ENCODE results near the gene HSD17B3.
"Not testable (repeated sequence)": the region's sequence is repeated elsewhere in the genome, so short reads cannot be mapped to it uniquely, and the experiment has no call there.

Gene HSD17B3

DNA sequence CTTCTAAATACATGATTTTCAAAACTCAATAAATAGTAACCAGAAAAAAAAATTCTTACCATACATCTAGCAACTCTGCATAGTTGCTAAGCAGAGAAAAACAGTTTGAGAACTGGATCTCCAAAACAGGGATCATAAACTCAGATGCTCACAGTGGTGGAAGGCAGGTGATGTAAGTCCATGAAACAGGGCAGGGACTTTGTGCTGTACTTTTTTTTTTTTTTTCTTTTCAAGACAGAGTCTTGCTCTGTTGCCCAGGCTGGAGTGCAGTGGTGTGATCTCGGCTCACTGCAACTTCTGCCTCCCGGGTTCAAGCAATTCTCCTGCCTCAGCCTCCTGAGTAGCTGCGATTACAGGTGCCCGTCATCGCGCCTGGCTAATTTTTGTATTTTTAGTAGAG, 5.0 kb upstream of the HSD17B3 start:
- not testable (repeated sequence) for DNase-seq (ENCODE audit: low read depth in 2 of 2)

GRCh38 chr9:96305171-96305570, 3.2 kb upstream of the HSD17B3 start:
- DNase-seq (ENCODE audit: low read depth in 2 of 2), result no peak

DNA sequence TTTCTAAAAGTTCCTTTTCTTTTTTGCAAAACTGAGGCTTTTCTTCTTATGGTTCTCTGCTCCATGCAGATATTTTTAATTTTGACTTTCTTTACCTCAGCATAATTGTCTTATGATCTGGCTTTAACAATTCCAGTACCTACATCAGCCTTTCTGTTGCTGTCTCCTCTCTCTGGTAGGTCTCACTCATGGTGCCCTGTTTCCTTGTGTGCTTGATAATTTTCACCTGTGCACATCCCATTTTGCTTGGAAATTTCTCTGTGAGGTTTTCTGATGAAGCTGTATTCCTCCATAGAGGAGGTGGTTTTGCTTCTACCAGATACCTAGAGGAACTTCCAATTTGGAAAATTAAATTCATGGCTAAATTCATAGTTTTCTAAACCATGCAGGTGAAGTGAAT, 2.3 kb upstream of the HSD17B3 start:
- no peak for DNase-seq (ENCODE audit: low read depth in 2 of 2)

GRCh38 chr9:96299823-96300222, 2.2 kb downstream of the HSD17B3 start:
- DNase-seq (ENCODE audit: low read depth in 2 of 2), result no peak

DNA sequence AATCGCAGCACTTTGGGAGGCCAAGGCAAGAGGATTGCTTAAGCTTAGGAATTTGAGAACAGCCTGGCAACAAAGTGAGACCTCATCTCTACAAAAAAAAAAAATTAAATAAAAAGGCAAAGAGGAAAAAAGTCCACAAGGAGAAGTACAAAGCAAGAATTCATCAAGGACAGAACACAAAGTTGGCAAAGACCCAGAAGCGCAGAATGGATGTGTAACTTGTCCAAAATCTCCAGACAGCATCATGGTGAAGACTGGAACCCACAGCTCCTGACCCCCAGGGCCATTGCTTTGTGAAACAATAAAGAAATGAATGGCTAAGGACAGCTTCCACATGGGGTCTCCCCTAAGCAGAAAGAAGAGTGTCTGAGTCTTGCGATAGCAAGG, 7.8 kb downstream of the HSD17B3 start:
- no peak for DNase-seq (ENCODE audit: low read depth in 2 of 2)

DNA sequence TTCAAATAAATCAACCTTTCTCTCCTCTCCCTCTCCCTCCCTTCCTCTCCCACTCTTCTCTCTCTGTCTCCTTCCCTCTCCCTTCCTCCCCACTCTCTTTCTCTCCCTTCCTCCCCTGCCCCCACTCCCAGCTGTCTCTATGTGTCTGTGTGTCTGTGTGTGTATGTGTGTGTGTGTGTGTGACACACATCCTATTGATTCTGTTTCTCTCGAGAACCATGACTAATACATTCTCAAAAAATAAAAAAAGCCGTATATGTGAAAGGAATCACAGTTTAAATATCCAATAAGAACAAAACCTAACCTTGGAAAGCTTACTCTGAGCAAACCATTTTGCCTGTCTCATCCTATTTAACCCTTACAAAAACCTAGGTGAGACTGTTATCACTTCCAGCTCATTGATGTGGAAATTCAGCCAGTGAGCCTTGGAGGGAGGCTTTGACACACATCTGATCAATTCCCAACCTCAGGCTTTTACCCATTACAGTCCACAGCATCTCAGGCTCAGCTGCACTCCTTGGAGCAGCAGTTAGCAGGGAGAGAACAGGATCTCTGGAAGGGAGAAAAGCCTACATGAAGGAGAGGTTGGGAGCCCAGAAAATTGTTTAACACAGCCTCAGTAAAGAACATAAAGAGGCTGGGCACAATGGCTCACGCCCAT, 8.3 kb downstream of the HSD17B3 start:
- no peak for DNase-seq (ENCODE audit: low read depth in 2 of 2)

GRCh38 chr9:96289392-96289791, 12.6 kb downstream of the HSD17B3 start:
- DNase-seq (ENCODE audit: low read depth in 2 of 2), result no peak

DNA sequence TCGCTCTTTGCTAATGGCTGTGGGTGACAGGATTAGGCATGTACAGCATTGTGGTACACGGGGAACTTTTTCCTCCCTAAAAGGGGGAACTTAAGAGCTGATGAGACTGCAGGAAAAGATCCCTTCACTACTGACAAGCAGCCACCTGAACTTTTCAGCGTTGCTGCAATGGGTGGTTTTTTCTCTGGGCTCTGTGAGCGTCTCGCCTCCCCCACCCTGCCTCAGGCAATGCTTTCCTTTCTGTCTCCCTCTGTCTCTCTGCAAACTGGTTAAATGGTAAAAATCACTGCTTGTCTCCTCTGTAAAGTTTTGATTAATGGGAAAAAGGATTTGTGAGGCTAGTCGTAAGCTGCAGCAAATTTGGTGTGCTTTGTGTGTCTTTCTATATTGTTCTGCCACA, 20.3 kb downstream of the HSD17B3 start:
- no peak for DNase-seq (ENCODE audit: low read depth in 2 of 2)

DNA sequence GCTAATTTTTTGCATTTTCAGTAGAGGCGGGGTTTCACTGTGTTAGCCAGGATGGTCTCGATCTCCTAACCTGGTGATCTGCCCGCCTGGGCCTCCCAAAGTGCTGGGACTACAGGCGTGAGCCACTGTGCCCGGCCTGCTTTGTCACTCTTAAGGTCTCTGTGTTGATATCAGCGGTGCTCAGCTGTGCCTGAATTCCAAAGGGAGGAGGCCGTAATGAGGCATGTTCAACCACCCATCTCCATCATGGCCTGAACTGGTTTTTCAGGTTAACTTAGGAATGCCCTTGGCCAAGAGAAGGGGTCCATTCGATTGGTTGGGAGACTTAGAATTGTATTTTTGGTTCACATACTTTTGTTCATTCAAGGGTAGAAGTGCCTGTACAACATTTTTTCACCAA, 22.0 kb downstream of the HSD17B3 start:
- DNase-seq (ENCODE audit: low read depth in 2 of 2), result no peak

- no peak for DNase-seq (ENCODE audit: low read depth in 2 of 2)
These were observed 27.0 kb downstream of the HSD17B3 start for GRCh38 chr9:96274939-96275338.

DNA sequence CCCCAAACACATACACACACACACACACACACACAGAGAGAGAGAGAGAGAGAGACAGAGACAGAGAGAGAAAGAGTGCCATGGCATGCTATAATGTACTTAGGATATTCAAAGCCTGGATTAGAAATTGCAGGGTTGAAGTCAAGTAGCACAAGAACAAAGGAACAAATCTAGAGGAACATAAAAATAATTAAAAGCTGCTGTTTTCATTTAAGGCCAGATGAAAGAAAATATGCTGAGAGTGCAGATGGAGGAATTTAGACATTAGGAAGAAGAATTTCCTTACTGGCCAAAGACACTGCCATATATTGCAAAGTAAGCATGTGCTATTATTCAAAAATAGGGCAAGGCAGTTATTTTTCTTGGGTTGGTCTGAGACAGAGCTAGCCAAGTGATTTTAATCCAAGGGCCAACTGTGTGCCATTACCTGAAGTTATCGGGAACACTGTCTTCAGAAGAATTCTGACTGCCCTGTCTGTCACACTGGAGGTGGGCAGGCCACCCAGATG, 31.7 kb downstream of the HSD17B3 start:
- DNase-seq (ENCODE audit: low read depth in 2 of 2), result no peak

DNA sequence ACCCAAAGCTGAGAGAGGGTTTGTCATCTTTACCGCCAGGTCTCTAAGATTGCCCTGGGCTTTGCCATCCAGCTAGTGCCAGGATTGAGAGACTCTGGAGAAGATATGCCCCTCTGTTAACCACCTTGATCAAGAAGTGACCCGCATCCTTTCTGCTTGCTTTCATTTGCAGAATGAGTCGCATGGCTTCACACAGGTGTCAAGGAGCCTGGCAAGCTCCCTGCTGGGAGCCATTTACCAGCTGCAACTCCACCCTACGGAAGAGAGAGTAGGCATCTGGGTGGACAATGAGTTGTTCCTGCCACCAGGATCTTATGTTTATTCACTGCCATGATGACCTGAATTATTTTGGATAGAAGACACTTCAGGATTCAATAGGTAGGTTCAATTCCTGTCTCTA, 43.0 kb downstream of the HSD17B3 start:
- no peak for DNase-seq (ENCODE audit: low read depth in 2 of 2)

GRCh38 chr9:96256800-96257199, 45.2 kb downstream of the HSD17B3 start:
- DNase-seq (ENCODE audit: low read depth in 2 of 2), result no peak

- no peak for DNase-seq (ENCODE audit: low read depth in 2 of 2)
These were observed 46.3 kb downstream of the HSD17B3 start for GRCh38 chr9:96255698-96256097.

- DNase-seq (ENCODE audit: low read depth in 2 of 2), result no peak
These were observed 48.8 kb downstream of the HSD17B3 start for GRCh38 chr9:96253059-96253696.

GRCh38 chr9:96251451-96251850, 50.5 kb downstream of the HSD17B3 start:
- no peak for DNase-seq (ENCODE audit: low read depth in 2 of 2)

DNA sequence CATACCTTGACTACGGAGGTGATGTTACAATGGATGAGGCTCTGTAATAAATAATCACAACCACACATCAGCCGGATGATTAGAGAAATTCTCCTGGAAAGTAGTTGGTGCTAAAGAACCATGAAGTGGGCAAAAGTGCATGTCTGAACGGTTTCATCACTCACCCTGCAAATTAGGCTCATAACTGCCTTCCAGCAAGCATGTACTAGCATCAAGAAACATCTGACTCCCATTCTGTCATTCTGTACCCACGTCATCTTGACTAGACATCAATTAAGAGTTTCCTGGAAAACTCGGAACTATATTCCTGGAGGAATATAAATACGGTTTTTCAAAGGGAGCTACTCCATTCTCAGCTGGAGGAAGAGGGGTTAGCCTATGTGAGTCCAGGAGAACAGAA, 52.2 kb downstream of the HSD17B3 start:
- DNase-seq (ENCODE audit: low read depth in 2 of 2), result no peak

DNA sequence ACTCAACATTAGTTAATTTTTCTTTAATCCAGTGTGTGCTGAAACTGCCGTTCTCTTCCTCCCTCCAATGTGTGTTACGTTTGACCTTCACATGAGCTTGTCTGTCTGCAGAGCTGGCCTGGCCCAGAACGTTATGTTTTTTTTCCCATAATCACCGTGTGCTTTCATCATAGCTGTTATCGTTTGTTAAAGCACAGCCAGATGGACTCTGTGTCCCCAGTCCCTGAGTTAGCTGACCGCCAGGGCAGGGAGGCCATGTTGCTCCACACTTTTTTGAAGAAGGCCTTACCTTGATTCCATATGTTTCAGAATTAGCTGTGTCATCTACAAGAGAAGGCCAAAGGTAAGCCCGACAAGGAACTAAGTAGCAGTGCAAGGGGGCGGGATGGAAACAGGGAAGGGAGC, 55.7 kb downstream of the HSD17B3 start:
- no peak for DNase-seq (ENCODE audit: low read depth in 2 of 2)

DNA sequence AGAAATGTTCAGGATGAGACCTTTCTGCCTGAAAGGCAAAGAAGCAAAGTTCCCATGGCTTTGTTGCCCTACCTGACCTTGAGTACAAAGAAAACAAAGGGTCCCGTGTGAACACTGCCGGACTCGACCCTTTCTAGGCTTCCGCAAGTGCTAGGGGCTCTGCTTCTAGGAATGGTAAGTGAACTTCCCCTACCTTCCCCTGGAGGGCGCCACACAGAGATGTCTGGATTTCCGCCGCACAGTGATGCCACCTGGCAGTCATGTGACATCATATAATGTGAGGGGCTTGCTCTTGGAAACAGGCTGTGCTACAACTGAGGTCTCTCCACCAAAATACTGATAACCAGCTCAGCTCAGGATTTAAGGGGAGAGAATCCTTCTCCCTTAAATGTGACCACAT, 56.6 kb downstream of the HSD17B3 start:
- DNase-seq (ENCODE audit: low read depth in 2 of 2), result no peak

- no peak for DNase-seq (ENCODE audit: low read depth in 2 of 2)
These were observed 58.2 kb downstream of the HSD17B3 start for GRCh38 chr9:96243778-96244177.

GRCh38 chr9:96242811-96243210, 59.2 kb downstream of the HSD17B3 start:
- DNase-seq (ENCODE audit: low read depth in 2 of 2), result no peak

DNA sequence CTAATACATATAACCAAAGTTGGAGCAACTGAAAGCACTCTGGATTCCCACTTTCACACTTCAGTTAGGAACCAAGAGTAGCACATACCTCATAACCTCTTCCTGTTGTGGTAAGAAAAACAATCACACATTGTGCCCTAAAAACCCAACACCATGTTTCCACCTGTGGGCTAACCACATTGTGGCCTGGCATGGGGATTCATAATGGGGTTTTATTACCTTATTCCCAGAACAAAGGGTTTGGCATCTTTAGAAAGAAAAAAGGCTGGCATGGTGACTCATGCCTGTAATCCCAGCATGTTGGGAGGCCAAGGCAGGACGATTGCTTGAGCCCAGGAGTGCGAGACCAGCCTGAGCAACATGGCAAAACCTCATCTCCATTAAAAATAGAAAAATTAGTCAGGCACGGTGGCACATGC, 60.6 kb downstream of the HSD17B3 start:
- DNase-seq (ENCODE audit: low read depth in 2 of 2), result peak in 1 of 2 experiments; percentile 72

- DNase-seq (ENCODE audit: low read depth in 2 of 2), result no peak
These were observed 65.0 kb downstream of the HSD17B3 start for GRCh38 chr9:96236854-96237550.

Measured in stimulated activated CD4-positive, alpha-beta T cell treated with anti-CD3 and anti-CD28 coated beads, Interleukin-12 subunit alpha, Interleukin-12 subunit beta, amount 100 ng/mL, for 24 hours (primary cell).